Glomerular endothelial cell (primary cell): Measurements from ENCODE around the gene AKAP9. TPM values are rescaled to one million over a fixed set of nuclear protein-coding genes. Genes with fewer than 3 reads are reported as not detected.

ENCODE experiments used
- total RNA-seq: library from RNA; depleted of rRNA; stranded (reverse); fragments of >200 nt; gene quantifications from 2 replicates; pipeline ENCODE4 v1.2.3, GENCODE V29; 2015

AKAP9 gene
- total RNA-seq, 1 donor from 2014 or later, result 37.7 TPM

Other genes starting within 250 kb of the AKAP9 start
- 3.9 and 7.2 TPM in 2 replicates for gene MTERF1, start 60.2 kb upstream of the AKAP9 start, total RNA-seq
- gene CYP51A1, start 193.6 kb downstream of the AKAP9 start, total RNA-seq, result 60.9 and 68.0 TPM in 2 replicates
- 0.12 and 0.24 TPM in 2 replicates for gene LRRD1, start 238.3 kb downstream of the AKAP9 start, total RNA-seq